RKO (cell line): ENCODE results near the gene MRPL50.

Experiments used
- DNase-seq: peaks from one replicate; pipeline ENCODE4 v3.0.0-alpha.2; 2016; ENCODE audit warnings: low spot score

The MRPL50 gene

DNA sequence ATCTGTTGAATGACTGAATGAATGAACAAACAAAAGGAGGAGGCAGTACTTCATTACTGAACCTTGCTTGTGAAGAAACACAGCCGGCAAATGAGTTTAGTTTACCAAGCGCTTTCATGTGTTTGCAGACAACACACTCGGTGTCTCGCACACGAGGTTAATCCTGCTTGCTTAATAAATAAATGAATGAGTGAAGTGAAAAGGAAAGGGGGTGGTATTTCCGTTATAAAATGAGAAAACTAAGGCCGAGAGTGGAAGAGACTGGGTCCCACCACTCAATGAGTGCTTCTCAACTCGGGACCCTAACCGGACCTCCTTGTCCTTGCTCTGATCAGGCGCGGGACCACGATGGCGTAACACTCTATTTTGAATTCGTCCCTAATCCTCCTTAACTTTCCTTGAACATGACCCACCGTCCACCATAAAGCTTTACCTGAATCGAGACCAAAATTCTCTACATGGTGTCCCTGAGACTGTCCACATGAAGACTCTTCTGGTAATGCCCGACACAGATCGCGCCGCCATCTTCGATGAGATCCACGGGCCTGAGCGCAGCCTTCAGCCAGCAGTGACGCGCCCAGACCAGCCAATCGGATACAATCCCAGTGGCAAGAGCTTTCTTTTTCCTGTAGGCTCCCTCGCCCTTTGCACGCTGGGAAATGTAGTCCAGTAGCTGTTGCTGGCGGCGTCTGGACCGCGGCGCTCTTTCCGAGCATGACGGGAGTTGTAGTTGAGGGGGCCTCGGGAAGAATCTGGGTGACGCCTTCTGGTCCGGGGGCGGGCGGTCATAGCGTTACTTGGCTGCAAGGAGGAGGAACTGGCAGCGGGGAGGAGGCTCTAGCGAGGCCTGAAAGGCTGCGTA lies at the start of gene MRPL50, which contains the start of gene ZNF189:
MRPL50 (minus strand) TSS at position 551 of the 862 bp plus-strand sequence; CDS start at position 525, 26 bp downstream.
ZNF189 (plus strand) TSS at position 784 of the 862 bp plus-strand sequence. CDS start 306 bp downstream, outside the sequence.
- peak; percentile 100 for DNase-seq

DNA sequence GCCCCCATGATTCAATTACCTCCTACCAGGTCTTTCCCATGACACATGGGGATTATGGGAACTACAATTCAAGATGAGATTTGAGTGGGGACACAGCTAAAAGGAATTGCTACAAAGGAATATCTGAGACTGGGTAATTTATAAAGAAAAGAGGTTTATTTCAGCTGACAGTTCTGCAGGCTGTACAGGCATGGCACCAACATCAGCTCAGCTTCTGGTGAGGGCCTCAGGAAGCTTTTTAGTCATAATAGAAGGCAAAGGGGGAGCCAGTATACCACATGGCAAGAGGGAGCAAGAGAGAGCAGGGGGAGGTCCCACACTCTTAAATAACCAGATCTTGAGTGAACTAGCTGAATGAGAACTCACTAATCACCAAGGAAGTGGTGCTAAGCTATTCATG lies 48.3 kb upstream of the MRPL50 start:
- no peak for DNase-seq

DNA sequence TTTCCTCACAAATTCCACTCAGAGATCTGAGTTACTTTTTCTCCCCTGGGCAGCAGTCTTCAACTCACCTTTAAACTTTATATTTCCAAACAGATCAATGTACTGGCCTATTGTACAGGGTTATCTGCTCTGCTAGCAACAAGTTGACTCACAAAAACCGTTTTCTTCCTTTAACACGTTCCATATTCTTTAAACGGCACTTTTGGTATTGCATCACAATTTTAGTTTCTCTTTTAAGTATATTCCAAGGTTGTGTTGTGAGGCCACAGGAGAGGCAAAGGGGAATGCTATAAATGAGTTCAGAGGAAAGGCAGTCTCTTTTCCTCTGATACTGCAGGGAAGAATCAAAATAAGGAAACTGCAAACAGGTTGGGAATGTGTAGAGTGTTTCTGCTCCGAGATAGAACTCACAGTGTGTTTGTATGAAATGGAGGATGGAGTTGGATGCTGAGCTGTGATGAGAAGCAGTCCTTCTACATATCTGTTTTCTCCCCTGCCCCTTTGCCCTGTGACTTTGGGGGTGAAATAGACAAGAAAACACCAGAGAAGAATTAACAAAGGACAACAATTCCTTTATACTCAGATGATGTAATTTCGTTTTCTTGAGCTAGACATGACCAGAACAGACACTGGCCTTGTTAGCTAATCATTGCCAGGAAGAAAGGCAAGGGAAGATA lies 47.1 kb upstream of the MRPL50 start:
- DNase-seq: no peak

GRCh38 chr9:101443364-101443771 lies 45.0 kb upstream of the MRPL50 start:
- no peak for DNase-seq

DNA sequence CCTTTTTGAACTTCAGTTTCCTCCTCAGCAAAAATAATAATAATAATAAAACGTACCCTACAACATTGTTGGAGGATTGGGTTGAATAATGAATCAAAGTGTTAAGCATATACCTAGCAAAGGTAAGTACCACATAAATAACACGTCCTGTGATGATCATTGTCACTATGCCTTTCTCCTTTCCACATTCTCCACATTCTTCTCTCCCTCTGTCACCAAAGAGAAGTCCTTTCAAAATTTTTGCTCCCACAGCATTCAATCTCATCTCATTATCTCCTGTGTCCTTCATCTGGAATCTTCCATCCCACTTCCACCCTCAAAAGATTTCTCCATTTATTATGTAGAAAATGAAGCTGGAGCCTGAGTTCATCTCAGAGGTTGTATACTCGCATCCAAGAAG lies 44.3 kb upstream of the MRPL50 start:
- DNase-seq: no peak

DNA sequence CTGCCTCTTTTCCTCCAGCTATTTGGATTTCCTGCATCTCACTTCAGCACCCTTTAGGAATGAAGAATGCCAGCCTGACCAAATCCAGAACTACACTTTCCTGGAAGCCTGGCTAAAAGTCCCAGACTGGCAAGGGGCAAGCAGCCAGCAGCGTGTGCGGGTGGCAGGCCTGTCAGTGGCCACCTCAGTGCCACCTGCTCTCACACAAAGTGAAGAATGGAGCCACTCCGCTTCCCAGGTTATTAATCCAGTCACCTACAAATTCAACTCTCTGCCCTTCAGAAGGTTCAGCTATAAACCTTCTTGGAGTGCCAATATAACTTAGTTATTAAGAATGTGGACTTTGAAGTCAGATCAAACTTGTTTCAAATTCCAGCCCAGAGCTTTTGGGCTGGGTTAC lies 43.9 kb upstream of the MRPL50 start:
- no peak for DNase-seq

GRCh38 chr9:101440714-101441230 lies 42.4 kb upstream of the MRPL50 start:
- no peak for DNase-seq

DNA sequence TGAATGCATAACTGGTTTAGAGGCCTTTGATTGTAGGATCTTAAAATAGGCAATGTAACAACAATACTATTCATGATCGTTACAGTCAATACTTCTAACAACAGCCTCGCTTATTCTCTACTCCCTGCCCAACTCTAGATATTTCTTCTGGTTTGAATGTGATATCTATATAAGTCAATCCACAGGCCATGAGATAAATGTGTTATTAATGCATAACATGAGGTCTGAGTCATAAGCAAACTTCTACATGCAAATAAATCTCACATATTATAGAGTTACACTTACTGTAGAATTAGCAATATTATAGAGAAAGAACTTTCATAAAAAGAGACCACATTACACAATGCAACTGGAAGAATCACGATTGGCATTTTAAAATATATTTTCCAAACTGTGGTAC lies 40.1 kb upstream of the MRPL50 start:
- DNase-seq: no peak

GRCh38 chr9:101437806-101438232 lies 39.4 kb upstream of the MRPL50 start:
- no peak for DNase-seq

GRCh38 chr9:101435601-101436079 lies 37.2 kb upstream of the MRPL50 start, which contains the start of gene ALDOB:
ALDOB (minus strand) TSS chr9:101435774; CDS start chr9:101430887, 4,887 bp downstream.
- no peak for DNase-seq

GRCh38 chr9:101434998-101435397 lies 36.6 kb upstream of the MRPL50 start:
- DNase-seq: no peak

- no peak for DNase-seq
Measured at GRCh38 chr9:101433229-101433628, 34.8 kb upstream of the MRPL50 start.

GRCh38 chr9:101432740-101433139 lies 34.3 kb upstream of the MRPL50 start:
- DNase-seq: no peak

GRCh38 chr9:101432171-101432570 lies 33.8 kb upstream of the MRPL50 start:
- DNase-seq: no peak

DNA sequence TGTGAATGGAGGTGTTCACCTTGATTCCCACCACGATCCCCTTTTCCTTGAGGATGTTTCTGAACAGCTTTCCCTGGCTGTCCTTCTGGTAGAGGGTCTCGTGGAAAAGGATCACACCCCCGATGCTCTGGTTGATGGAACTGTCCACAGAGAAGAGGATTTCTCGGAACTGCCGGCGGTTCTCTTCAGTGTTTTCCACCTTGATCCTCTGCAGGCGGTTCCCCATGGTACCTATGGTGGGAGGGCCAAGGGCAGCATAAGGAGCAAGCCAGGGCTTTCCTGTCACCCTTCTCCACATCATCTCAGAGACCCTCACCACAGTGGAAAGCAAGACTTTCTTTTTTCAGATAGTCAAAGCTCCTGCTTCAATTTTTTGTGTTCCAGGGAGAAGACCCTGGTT lies 31.3 kb upstream of the MRPL50 start:
- no peak for DNase-seq

DNA sequence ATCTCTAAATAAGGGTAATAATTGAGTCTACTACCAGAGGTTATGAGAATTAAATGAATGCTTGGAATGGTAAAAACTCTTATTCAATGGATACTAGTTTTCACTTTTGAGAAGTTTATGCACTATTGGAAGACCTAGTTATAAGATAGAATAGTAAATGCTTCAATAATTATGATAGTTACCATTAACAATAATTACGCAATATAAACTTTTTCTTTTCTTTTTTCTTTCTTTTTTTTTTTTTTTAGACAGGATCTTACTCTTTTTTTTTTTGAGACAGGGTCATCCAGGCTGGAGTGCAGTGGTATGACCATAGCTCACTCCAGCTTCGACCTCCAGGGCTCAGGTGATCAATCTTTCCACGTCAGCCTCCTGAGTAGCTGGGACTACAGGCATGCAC lies 30.5 kb upstream of the MRPL50 start:
- no peak for DNase-seq

DNA sequence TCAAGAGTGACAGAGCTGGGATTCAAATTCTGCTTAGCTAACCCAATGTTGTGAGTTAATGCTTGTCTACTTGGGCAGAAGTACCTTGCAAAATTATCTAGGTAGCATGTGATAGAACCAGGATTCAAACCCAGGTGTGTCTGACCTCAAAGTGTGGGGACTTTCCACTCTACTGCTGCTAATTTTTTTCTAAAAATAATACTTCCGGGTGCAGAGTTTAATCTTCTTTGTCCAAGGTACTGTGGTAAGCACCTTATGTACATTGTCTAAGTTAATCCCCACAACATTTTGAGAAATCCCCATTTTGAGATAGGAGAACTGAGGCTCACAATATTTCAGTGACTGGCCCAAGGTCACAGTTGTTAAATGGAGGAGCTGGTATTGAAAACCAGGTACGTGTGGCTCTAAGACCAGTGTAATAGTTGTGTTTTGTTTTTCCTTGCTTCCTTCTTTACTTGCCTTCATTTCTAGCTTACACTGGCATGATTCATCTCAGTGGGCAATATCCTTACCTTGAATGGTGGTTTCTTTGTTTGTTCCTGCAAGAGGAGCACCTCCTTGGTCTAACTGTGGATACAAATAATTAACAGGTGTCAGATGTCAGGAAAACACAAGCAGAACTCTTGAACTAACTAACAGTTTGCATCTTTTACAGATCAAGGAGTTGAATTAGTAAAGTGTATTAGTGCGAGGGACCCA lies 29.7 kb upstream of the MRPL50 start:
- DNase-seq: no peak

- DNase-seq: no peak
Measured at GRCh38 chr9:101427358-101427757, 28.9 kb upstream of the MRPL50 start.

DNA sequence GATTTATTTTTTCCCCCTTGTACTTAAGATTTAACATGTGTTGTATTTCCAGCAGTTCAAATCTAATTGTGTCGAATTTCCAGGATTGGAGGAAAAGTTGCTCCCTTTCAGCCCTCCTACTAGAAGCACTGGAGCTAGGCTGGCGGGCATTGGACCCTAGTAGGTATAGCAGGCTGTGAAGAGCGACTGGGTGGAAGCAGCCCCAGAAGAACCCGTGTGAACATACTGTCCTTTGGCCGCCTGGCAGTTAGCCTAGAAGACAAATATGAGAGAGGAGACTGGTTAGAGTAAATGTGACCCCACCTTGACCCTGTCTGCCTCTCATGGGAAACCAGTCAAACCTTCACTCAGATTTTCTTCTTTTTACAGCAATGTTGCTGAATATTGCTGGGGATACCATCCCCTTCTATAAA lies 23.2 kb upstream of the MRPL50 start:
- DNase-seq: no peak

GRCh38 chr9:101419863-101420262 lies 21.4 kb upstream of the MRPL50 start:
- no peak for DNase-seq

DNA sequence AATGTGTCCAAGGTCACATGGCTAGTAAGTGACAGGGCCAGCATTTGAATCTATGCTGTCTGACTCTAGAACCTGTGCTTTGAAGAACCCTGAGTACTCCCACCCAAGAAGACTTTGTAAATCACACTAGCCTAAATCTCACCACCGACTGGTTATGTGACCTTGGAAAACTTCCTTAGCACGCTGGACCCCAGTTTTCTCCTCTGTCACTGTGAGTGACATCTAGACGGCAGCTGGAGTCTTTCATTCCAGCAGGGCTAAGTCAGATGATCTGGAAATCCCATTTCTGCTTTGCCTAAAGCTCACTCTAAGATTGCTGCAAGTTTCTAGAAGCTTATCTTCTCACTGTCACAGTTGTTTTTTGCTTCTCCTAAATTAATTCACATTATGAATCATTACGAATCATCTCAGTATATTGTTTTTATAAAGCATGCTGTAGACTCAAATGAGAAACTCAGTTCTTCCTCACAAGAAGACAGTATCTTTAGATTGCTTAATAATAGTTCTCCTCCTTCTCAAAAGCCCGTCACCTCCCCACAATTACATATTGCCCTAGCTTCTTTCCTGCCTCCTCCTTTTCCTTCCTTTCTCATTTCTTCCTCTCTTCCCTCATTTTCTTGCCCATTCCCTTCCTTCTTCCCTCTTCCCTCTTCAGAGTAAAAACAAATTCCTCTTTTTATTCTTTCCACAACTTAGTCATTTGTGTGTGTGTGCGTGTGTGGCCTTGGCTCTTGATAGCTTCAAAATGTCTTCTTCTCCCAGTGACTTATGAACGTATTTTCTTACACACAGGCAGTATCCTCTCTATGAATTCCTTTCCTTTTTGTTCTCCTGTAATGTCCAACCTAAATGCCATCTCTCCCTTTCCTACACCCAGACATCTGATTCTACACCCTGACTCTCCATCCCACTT lies 20.4 kb upstream of the MRPL50 start:
- DNase-seq: peak; percentile 37
